Activated gamma-delta T cell (primary cell): ENCODE results near the gene GLRA1.

Experiments used
- DNase-seq: peaks from one replicate; lab custom pipeline; 2025; lab: John Stamatoyannopoulos, UW
- total RNA-seq, 2 donors: gene quantifications; one replicate each; lab custom pipeline; 2026; lab: John Stamatoyannopoulos, UW

The GLRA1 gene
- total RNA-seq: 0 reads per million in 2 donors

DNA sequence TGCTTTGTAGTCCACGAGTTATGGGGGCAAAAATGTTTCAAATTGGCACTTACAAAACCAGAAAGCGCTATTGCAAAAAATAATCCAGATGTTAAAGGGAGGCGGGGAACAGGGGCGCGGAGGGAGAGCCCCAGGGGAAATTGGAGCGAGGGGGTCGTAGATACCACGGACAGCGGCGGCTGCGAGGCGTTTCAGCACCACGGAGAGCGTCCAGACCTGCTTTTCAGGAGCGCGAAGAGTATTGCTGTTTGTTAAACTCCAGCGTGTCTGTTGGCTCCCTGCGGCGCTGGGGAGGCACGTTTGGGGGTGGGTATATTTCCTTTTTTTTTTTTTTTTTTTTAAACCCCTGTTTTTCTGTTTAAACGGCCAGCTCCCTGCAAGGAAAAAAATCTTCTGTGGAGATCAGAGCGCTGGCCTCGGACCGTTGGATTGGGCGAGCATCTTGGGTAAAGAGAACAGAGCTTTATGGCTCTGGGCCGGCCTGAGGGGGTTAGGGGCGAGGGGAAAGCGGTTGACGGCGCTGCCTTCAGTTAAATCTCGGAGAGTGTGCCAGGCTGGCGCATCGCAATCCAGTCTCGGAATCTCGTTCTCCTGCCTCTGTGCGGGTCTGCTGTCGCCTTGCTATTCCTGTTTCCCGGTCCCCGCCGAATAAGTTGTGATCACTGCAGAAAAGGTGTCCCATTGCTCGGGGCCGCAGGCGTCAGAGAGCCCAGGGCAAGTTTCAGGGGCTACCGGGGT is at the start of gene GLRA1:
TSS of gene GLRA1 (minus strand) at position 288 of the 738 bp plus-strand sequence. CDS start 302 bp downstream, outside the sequence.
- peak; percentile 13 for DNase-seq

DNA sequence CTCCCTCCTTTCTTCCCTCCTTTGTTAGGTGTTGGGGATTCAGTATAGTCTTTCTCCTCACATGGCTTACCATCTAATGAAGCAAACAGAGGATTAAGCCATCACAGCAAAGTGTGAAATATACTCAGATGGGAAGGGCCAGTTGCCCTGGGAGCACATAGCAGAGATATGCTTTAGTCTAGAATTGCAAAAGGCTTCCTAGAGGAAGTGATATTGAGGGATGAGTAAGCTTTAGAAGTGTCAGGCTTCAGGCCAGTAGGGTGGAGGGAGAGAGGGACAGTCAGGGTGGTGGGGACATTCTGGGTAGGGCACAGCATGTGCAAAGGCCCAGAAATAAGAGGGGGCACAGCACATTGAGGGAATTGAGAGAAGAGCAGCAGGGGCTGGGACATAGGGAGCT is 46.2 kb upstream of the GLRA1 start:
- no peak for DNase-seq

DNA sequence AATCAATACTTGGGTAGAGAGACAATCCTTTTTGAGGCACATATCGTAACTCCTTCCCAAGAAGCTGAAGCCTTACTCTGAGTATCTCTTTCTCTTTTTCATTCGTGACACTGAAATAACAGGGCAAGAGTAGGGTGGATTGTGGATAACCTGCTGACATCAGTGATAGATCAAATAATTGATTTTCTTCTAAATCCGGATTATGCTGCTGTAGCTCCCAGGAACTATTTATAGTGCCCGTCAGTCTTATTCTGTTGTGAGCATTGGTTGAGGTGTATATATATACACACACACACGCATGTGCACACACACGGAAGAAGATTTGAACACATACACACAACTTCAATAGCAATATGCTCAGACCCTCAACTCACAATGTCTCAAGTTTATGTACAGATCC is 43.2 kb upstream of the GLRA1 start:
- no peak for DNase-seq

DNA sequence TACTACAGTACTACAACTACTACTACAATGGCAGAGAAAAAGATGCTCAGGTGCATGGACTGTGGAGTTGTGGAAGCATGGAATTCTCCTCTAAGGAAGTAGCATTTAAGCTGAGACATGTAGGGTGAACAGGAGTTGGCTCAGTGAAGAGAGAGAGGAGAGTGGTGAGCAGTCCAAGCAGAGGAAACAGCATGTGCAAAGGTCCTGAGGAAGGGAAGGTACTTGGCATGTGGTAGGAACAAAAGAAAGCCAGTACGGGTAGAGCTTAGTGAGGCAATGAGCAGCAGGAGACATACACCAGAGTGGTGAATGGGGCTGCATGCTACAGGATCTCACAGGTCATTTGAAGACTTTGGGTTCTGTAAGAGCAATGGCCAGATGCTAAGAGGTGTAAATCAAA is 41.4 kb upstream of the GLRA1 start:
- DNase-seq: no peak

DNA sequence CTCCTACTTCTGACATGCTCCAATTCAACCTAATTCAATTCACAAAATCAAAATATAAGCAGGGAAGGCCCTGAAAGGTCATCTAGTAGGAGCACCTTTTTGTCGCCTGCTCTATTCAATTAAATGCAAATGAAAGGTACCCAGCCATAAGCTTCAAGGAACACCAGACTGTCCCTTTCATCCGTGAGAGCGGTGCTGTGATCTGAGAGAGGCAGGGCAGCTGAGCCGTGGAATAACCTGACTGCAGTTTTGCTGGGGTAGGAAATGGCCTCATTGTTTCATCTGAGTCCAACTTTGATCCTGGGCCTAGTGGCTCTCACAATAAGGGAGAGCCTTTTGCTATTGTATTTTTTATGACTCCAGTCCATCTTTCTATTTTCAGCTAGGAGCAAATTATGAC is 39.8 kb upstream of the GLRA1 start:
- DNase-seq: no peak

DNA sequence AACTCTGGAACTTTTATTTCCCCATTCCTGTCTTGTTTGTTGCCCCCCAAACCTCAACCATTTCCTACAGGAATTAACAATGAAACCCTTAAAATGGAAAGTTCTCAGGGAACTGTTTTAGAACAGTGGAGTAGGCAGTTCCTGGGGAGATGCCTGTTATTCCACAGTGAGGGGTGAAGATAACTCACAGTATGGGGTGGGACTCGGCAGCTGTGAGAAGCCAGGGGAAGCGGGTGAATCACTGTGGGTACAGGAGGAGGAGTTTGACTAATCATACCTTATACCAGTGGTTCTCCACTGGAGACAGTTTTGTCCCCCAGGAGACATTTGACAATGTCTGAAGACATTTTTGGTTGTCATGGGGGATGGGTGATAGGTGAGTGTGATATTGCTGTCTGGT is 36.9 kb upstream of the GLRA1 start:
- no peak for DNase-seq

DNA sequence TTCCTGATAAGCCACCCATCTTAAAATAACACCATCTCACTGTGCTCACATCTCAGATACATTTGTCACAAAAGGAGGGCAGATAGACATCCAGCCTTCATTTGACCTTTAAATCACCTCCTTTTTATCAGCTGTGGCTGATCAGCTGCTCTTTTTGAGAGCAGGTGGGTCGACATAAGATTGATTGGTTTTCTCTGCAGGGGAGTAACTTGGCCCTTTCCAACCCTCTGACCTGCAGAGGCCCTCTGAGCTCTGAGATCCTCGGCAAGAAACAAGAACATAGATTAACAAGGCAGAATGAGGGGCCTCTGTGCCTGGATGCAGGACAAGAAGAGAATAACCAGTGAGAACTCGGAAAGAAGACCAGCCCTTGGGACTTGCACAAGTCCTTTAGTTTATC is 33.5 kb upstream of the GLRA1 start:
- no peak for DNase-seq

DNA sequence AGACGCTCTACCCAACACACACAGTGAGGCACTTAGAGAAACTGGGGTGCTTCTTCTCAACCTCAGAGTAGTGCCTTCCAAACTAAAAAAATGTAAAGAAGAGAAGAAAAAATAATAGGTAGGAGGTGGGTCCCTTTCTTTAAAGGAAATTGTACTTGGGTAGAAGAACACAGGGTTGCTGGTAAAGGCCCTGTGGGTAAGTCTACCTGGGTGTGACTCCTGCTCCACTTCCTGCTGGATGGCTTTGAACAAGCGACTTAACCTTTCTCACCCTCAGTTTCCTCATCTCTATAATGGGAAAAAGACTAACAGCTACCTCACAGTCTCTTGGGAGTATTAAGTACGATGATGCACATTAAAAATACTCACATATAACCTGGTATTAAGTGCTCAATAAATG is 32.1 kb upstream of the GLRA1 start:
- no peak for DNase-seq

DNA sequence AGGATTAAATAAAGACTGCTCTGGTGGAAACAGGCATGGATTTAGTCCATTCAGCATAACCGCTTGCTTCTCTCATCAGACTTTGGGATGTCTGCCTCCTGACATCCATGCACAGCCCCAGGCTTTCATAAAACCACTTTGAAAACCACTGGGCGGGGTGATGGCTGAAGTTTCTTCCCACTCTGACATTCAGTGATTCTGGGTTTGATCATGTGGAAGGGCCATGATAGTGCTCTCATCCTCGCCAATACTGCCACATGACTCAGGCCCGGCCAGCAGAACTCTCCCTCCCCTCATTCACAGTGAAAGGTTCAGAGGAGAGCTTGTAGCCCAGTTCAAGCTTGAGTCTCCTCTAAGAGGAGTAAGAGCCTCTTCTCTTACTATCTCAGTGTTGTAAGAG is 29.6 kb upstream of the GLRA1 start:
- DNase-seq: no peak

DNA sequence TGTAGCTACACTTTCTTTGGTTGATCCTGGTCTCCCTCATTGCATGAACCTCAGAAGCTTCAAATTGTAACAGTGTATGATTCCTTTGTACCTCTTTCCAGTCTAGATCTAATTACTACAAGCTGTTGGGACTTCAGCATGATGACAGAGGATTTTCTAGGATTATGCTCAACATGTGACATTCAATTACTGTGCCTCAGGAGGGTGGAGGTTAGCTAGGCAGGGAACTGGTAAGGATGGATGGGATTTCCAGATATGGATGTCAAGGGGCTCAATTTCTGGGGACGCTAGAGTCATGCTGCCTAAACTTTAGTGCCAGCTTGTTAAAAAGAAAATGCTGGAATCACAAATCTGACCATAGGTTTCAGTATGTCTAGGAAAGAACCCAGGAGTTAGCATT is 29.2 kb upstream of the GLRA1 start:
- no peak for DNase-seq

DNA sequence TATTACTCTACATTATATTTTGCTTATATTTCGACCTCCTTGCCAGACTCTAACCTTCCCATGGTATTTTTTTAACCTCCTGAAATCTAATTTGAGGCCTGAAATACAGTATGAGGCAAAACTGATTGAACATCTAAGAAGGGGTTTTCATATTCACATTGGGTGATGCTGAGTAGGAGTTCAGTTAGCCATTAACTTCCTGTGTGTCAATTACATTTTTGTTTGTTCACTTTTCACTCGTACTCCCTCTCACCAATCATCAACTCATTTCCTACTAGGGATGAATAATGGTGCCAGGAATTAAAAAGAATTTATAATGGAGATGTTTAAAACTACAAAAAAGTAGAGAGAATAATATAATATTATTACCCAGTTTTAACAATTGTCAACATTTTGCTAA is 27.6 kb upstream of the GLRA1 start:
- DNase-seq: no peak

DNA sequence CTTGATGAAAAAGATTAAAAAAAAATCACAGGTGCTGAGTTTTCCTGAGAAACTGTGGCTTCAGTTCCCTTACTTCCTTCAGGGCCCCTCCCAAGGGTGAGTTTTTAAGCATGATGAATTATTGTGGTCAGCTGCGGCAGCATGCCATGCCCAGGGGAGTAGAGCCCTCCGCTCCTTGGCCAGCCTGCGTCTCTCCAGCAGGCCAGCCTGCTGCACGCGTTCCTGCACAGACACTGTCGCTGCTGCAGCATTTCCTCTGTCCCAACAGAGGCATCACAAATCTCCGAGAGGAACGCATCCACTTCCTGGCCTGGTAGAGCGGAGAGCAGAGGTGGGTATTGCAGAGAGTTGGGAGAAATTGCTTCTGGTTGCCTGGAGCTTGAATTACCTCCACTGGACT is 26.1 kb upstream of the GLRA1 start:
- no peak for DNase-seq

DNA sequence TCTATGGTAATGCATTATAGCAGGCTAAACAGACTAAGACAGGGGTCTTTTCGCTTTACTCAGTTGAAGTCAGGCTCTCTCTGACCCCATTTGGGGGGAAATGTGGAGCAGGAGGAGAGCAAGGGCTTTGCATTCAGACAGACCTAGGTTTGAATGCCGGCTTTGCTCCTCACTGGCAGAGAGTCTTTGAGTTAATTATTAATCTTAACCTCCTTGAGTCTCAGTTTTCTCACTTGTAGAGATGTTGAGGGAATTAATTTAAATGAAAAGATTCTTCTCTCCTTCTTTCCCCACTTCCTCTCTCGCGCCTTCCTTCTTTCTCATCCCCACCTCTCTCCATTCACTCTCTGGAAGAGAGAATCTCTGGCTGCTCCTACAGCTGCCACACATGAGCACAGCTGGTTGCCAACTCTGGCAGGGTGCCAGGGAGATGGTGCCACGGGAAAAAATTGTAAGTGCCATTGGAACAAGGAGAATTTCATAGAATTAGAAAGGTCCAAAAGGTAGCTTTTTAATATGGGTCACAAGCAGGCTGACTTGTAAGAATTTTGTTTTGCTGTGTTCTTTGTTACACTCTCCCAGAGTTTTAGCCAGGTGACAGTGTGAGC is 25.2 kb upstream of the GLRA1 start:
- no peak for DNase-seq

DNA sequence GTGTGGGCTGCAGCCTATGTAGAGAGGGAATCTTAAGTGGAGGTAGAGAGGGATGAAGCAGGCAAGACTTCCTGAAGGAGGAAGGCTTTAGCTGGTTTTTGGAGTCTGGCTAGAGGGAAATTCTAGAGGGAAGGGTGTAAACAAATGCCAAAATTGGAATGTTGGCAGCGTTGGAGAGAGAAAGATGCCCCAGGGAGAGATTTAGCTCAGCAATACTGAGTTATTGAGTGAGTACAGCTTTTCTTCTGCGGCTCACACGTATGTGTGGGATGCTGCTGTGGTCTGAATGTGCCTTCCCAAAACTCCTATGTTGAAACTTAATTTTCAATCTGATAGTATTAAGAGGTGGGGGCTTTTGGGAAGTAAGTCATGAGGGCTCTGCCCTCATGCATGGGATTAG is 24.5 kb upstream of the GLRA1 start:
- DNase-seq: no peak

DNA sequence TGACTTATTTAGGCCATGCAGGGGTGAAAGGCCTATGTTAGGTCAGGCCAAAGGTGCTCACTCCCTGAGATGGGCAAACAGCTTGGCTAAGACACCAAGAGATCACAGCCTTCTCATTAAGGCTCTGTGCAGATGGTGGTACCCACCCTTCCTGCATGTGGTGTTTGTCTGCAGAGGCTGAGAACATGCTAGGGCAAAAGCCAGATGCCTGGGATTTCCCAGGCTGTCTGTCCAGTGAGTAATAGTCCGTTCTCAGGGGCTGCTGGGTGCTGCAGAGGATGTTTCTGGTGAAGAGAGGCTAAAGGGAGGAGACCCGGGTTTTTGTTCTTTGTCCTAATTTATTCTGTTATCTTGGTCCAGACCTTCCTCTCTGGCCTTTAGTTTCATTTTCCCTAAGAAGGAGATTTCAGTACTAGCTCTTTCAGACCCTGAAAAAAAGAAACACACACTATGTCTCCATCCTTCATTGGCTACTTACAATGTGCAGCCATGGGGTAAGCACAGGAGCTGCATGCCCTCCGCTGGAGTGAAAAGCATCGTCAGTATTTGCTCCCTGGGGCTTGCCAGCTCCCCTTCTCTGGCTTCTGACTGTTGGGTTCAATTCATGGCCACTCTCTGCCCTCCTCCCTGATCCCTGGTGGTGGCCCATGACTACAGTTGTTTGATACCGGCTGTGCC is 23.4 kb upstream of the GLRA1 start:
- no peak for DNase-seq

DNA sequence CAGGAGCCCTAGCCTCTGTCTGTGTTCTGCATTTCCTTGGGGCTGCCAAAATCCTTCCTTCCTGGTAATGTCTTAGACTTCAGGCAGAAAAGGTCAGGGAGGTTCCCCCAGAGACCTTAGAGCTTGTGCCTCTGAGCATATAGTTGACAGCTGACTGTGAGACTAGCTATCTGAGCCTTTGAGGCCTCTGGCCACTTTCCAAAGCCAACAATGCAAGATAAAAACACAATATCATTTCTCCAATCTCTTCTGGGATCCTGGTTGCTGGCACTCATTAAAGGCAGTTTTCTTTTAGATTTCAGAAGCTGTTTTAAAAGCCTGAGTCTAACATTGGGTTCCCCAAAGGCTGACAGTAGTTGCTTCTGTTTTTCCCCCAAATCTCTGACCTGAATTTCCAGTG is 13.2 kb upstream of the GLRA1 start:
- DNase-seq: no peak

DNA sequence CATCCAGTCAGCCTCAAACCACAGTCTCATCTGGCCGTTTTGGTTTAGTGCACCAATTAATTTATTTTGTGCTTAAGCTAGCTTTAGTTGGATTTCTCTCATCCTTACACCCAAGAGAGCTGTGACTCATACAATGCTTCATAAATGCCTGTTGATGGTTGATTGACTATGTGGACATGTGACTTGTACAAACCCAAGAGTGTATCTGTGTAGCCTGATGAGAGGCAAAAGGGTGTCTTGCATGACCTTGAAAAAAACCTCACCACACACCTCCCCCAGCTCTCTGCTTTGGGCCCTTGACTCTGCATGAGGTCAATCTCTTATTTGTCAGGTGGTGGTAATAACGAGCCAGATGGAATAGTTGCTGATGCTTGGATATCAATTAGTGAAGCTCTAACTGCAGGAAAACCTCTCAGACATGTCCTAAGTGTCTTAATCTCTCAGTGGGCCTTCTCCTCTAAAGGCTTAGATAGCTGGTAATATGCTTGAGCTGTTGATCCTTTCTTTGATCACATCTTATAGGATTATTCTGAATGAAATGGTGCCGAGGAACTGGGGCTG is 10.6 kb upstream of the GLRA1 start:
- DNase-seq: no peak

DNA sequence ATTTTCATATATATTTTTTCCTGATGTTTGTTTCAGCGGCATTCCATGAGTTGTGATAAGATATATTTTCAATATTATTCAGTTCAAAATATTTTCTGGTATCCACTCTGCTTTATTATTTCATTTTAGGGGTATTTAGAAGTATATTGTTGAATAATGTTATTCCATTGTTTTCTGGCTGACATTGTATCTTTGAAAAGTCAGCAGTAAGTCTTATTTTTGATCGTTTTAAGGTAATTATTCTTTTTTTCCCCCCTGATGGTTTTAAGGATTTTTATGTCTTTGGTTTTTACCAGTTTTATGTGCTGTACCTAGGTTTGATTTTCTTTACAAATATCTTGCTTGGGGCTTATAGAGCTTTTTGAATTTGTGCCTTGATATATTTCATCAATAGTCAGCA is 6.6 kb upstream of the GLRA1 start:
- DNase-seq: no peak

DNA sequence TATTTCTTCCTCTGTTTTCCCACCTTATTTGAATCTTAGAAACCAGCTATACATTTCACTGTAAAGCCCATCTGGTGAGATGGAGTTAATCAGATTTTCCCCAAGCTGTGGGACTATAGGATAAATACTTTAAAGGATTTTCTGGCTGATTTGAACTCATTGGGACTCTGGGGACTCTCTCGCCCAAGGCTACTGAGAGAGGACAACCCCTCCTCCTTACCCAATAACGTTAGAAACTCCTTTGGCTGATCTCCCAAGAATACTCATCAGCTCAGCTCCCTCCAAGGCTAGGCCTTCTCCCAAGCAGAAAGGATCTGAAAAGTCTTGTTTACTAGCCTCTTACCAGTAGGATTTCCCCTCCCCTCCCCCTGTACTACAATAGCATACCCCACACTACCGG is 1.5 kb upstream of the GLRA1 start:
- DNase-seq: no peak

DNA sequence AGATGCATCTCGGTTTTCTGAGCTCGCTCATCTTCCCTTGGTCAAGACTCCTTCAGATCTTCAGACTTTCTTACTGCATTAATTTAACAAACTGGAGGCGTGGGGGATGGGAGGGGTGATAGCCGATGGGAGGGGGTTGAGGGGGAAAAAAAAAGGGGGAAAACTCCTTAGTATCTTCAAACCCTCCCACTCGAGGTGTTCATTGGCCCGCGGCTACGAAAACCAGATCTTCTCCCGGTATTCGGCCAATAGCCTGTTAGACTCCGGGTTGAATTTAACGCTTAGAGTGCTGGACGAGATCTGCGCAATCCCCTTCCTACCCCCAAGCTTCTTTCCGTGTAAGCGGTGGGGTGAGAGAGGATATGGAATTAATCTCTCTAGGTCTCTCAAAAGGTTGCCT is 689 bp upstream of the GLRA1 start:
- DNase-seq: no peak

DNA sequence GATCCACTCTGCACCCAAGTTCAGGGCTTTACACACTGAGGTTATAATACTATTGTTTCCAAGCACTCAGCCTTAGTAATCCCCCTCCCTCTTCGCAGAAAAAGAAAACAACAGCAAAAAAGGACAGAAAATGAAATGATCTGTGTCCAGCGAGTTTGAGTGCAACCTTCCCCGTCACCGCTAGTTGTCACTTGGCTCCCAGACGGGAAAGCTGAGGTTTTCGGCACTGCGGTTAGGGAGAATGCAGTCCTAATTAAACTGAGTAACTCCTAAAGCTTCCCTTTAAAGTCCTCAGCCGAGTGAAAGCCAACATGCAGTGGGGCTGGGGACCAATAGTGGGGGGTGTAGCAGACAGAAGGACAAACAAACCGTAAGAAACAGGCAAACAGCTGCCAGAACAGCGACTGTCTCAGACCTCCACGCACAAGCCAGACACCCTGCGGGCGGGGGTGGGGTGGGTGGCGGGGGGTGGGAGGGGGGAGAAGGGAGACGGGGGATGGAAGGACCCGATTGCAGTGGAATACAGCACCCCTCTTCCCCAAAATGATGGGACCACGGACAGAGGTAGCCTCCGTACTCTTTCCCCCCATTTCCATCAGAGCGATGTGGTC is 680 bp downstream of the GLRA1 start:
- no peak for DNase-seq

DNA sequence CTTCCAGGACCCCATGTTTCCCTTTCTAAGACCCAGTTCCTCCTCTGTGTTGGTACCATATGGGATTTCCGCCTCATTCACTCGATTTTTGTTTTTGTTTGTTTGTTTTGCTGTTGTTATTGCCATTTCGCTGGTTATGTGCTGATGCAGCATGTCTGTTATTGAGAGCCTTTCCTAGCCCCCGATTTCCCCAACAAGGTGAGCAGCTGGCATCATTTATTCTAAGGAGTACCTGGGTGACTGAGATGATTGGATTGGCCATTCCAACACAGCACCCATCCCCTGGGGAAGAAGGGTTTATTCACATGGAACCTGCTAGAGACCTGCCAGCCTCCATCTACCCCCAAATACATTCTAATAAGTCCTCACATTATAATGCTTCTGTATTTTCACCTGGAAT is 2.7 kb downstream of the GLRA1 start:
- DNase-seq: no peak

DNA sequence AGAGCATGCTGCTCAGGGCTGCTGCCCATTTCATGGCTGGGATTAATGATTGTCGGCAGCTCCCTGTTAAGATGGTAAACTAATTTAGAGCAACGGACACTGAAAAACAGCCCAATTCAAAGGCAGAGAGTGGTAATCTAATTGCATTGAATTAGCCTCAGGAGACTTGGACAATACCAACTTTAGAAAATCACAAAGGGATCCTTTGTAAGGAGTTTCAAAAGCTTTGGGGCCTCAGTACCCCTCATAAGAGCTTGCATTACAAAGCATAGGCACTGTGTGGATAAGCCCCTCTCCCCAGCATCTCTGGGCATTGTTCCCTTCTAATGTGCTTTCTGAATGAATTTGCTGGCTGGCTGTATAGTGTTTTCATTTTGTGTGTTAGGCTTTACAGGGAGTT is 6.7 kb downstream of the GLRA1 start:
- DNase-seq: no peak
